NB4 (cell line): ENCODE results near the gene AFF3.

ENCODE experiments used
- MYC ChIP-seq: IDR thresholded peaks from 2 replicates; pipeline ENCODE4 v1.6.1; 2011; ENCODE audit warnings: low read depth, low read length
- POLR2A ChIP-seq: IDR thresholded peaks from 2 replicates; pipeline ENCODE4 v1.6.1; 2011; ENCODE audit warnings: mild to moderate bottlenecking; ENCODE audit not compliant: insufficient read length; ENCODE audit errors: extremely low read depth
- TF ChIP-seq, protein P1 (sequence below): IDR thresholded peaks from one replicate; pipeline ENCODE4 v1.5.1; 2012; ENCODE audit warnings: low read depth, low read length
- TF ChIP-seq, protein P2 (sequence below): IDR thresholded peaks from 2 replicates; pipeline ENCODE4 v1.6.1; 2011; ENCODE audit warnings: low read depth, low read length

DNA sequence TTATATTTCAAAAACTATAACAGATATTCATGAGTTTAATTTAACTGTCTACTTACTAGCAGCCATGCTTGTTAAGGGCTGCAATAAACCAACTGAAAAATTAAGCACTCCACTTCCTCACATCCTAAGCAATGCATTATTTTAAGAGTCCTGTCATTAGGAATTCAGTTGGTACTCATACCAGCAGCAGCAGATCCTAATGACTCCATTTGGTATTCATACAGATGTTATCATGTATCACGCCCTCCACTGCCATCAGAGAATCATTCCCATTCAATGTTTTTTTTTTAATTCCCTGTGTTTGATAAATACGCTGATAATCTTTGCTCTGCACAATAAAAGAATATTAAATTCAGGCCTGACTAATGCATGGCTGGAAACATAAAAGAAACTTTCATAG lies 236.8 kb downstream of the AFF3 start:
- TF ChIP-seq, protein P1, sequence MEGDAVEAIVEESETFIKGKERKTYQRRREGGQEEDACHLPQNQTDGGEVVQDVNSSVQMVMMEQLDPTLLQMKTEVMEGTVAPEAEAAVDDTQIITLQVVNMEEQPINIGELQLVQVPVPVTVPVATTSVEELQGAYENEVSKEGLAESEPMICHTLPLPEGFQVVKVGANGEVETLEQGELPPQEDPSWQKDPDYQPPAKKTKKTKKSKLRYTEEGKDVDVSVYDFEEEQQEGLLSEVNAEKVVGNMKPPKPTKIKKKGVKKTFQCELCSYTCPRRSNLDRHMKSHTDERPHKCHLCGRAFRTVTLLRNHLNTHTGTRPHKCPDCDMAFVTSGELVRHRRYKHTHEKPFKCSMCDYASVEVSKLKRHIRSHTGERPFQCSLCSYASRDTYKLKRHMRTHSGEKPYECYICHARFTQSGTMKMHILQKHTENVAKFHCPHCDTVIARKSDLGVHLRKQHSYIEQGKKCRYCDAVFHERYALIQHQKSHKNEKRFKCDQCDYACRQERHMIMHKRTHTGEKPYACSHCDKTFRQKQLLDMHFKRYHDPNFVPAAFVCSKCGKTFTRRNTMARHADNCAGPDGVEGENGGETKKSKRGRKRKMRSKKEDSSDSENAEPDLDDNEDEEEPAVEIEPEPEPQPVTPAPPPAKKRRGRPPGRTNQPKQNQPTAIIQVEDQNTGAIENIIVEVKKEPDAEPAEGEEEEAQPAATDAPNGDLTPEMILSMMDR, result no peak
- TF ChIP-seq POLR2A (no peak), MYC (no peak)
- TF ChIP-seq, protein P2, sequence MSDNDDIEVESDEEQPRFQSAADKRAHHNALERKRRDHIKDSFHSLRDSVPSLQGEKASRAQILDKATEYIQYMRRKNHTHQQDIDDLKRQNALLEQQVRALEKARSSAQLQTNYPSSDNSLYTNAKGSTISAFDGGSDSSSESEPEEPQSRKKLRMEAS, result no peak
